ENCODE data around the gene EML6. TPM values are rescaled to one million over a fixed set of nuclear protein-coding genes. Genes with fewer than 3 reads are reported as not detected.

The EML6 gene
- total RNA-seq, 1 experiment from 2014 or later: 1.5 TPM

DNA sequence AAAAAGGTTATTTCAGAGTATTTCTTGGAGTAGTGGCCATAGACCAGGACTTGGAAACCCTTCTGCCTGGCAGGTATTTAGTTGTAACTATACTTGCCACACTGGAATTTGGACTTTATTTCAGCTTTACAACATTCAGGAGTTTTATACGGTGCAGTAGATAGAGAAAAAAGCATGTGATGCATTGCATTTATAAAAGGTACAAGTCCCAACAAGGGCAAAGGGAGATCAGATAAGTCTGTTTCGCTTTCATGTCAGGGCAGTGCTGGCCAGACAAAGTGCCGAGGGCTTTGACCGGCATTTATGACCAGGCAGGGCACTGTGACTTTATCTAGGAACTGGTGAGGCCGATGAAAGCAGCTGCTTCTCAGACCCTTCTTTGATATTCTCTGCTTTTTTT is 181.4 kb downstream of the EML6 start:
- Histone ChIP-seq H3K27ac (ENCODE audit: insufficient read length, low read depth, low read length) (no peak overlapping the region), H3K4me2 (ENCODE audit: insufficient read depth, insufficient read length, low read length) (no peak overlapping the region), H3K4ac (ENCODE audit: low read depth, low read length) (no peak overlapping the region), H3K9ac (ENCODE audit: extremely low read depth, insufficient read length, low read length) (no peak overlapping the region), H4K8ac (replicated peaks; ENCODE audit: insufficient read length, low read depth, low read length) (no peak overlapping the region), H3K79me1 (ENCODE audit: insufficient read depth, low read depth, low read length, poor library complexity, severe bottlenecking) (no peaks in the 10 kb centered on the region), H3K27me3 (ENCODE audit: insufficient read depth, low read length) (no peaks in the 10 kb centered on the region), H2BK5ac (ENCODE audit: insufficient read length, low read length) (no peak overlapping the region), H3K23ac (ENCODE audit: insufficient read length, low read depth, low read length) (no peak overlapping the region), H3T11ph (ENCODE audit: low read length) (no peak overlapping the region), H2BK20ac (ENCODE audit: low read depth, low read length, poor library complexity, severe bottlenecking) (no peak overlapping the region), H3K56ac (ENCODE audit: insufficient read length, low read depth, low read length) (no peak overlapping the region), H3K9me3 (ENCODE audit: control insufficient read depth, low read depth, low read length) (no peaks in the 10 kb centered on the region), H2BK12ac (ENCODE audit: insufficient read length, low read depth, low read length) (no peak overlapping the region), H4K5ac (ENCODE audit: insufficient read length, low read depth, low read length) (no peak overlapping the region), H2BK120ac (ENCODE audit: low read depth, low read length, poor library complexity, severe bottlenecking) (no peak overlapping the region), H3K18ac (ENCODE audit: insufficient read length, low read depth, low read length) (no peak overlapping the region), H3K23me2 (ENCODE audit: insufficient read length, low read depth, low read length, poor library complexity, severe bottlenecking) (no peaks in the 10 kb centered on the region), H3K4me1 (ENCODE audit: insufficient read depth, low read length) (no peaks in the 10 kb centered on the region), H3K14ac (ENCODE audit: insufficient read depth, low read length) (no peak overlapping the region), H2BK15ac (ENCODE audit: low read depth, low read length) (no peak overlapping the region), H2AK5ac (ENCODE audit: insufficient read length, low read length) (no peak overlapping the region), H4K20me1 (ENCODE audit: control insufficient read depth, insufficient read depth, insufficient read length) (no peaks in the 10 kb centered on the region), H3K79me2 (ENCODE audit: insufficient read depth, low read length) (no peaks in the 10 kb centered on the region), H2AFZ (ENCODE audit: low read length) (no peak overlapping the region), H4K91ac (ENCODE audit: insufficient read length, low read depth, low read length) (no peak overlapping the region)
- no CpG with 5 or more reads among the region's 5 CpGs for whole genome bisulfite sequencing (ENCODE audit: extremely low coverage, insufficient read length, low lambda C conversion rate)
- DNase-seq: no peak
- H3K27ac Mint-ChIP-seq: no peak overlapping the region
- H3K36me3 Mint-ChIP-seq (ENCODE audit: insufficient read depth in 1 of 3, low read depth in 3 of 3): no peaks in the 10 kb centered on the region
- H3K9me3 Mint-ChIP-seq: no peaks in the 10 kb centered on the region
- TF ChIP-seq, protein P1, sequence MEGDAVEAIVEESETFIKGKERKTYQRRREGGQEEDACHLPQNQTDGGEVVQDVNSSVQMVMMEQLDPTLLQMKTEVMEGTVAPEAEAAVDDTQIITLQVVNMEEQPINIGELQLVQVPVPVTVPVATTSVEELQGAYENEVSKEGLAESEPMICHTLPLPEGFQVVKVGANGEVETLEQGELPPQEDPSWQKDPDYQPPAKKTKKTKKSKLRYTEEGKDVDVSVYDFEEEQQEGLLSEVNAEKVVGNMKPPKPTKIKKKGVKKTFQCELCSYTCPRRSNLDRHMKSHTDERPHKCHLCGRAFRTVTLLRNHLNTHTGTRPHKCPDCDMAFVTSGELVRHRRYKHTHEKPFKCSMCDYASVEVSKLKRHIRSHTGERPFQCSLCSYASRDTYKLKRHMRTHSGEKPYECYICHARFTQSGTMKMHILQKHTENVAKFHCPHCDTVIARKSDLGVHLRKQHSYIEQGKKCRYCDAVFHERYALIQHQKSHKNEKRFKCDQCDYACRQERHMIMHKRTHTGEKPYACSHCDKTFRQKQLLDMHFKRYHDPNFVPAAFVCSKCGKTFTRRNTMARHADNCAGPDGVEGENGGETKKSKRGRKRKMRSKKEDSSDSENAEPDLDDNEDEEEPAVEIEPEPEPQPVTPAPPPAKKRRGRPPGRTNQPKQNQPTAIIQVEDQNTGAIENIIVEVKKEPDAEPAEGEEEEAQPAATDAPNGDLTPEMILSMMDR (conservative IDR thresholded peaks at IDR 0.05): no peak
- no peaks in the 10 kb centered on the region for H3K27me3 Mint-ChIP-seq (ENCODE audit: low read depth)
- no peaks in the 10 kb centered on the region for H3K4me1 Mint-ChIP-seq
- no peak overlapping the region for H3K4me3 Mint-ChIP-seq
